ENCODE measurements around the gene IGSF9B. TPM values are rescaled to one million over a fixed set of nuclear protein-coding genes. Genes with fewer than 3 reads are reported as not detected.

Gene IGSF9B
- total and polyA plus RNA-seq, 11 donors: 14.6 to 78.5 (median 38.3) TPM

DNA sequence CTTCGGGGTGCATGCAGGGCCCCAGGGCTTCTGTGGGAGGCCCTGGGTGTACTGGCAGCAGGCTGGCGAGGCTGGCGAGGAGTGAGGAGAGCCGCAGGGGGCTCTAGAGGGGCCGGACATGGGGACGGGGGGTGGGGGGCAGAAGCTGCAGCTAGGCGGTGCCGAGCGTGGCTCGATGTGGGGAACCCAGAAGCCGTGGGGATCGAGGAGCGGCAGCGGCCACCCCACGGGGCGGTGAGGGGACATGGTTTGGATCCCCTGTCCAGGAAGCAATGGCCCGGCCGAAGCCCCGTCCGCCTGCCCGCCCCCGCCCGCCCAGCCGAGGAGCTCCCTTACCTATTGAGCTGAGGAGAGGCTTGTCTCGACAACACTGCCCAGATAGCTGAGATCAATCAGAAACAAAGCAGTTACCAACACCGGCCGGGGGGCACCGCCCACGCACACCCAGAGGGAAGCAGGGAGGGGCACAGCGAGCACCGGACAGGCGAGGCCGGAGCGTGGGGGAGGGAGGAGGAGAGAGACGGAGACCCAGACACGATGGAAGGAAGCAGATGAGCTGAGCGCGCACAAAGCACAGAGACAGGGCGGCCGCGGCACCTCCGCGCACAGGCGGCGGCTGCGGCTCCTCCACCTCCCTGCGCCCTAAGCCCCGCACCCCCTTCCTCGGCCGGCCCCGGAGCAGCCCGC lies 38.7 kb downstream of the IGSF9B start:
- intact Hi-C loops (cut with DNase I): no loop called here
- Histone ChIP-seq H3K27me3 (no peaks in the 10 kb centered on the region), H3K27ac (no peak overlapping the region), H3K36me3 (peaks cover 0 to 87% (median 55%) of the 10 kb centered on the region in 9 donors), H3K4me3 (no peak overlapping the region), H3K9me3 (no peaks in the 10 kb centered on the region), H3K4me1 (peaks cover 0 to 6% (median 0%) of the 10 kb centered on the region in 12 donors)
- WGBS, 4 donors: 59 to 80% (median 62%) methylated on average over 47 to 52 of the region's 52 CpGs
- ATAC-seq: no peak
- TF ChIP-seq POLR2A (IDR thresholded peaks at IDR 0.05): no peak
- TF ChIP-seq, protein P1, sequence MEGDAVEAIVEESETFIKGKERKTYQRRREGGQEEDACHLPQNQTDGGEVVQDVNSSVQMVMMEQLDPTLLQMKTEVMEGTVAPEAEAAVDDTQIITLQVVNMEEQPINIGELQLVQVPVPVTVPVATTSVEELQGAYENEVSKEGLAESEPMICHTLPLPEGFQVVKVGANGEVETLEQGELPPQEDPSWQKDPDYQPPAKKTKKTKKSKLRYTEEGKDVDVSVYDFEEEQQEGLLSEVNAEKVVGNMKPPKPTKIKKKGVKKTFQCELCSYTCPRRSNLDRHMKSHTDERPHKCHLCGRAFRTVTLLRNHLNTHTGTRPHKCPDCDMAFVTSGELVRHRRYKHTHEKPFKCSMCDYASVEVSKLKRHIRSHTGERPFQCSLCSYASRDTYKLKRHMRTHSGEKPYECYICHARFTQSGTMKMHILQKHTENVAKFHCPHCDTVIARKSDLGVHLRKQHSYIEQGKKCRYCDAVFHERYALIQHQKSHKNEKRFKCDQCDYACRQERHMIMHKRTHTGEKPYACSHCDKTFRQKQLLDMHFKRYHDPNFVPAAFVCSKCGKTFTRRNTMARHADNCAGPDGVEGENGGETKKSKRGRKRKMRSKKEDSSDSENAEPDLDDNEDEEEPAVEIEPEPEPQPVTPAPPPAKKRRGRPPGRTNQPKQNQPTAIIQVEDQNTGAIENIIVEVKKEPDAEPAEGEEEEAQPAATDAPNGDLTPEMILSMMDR (IDR thresholded peaks at IDR 0.05): no peak
- peak in 1 of 5 donors; percentile 55 for DNase-seq

DNA sequence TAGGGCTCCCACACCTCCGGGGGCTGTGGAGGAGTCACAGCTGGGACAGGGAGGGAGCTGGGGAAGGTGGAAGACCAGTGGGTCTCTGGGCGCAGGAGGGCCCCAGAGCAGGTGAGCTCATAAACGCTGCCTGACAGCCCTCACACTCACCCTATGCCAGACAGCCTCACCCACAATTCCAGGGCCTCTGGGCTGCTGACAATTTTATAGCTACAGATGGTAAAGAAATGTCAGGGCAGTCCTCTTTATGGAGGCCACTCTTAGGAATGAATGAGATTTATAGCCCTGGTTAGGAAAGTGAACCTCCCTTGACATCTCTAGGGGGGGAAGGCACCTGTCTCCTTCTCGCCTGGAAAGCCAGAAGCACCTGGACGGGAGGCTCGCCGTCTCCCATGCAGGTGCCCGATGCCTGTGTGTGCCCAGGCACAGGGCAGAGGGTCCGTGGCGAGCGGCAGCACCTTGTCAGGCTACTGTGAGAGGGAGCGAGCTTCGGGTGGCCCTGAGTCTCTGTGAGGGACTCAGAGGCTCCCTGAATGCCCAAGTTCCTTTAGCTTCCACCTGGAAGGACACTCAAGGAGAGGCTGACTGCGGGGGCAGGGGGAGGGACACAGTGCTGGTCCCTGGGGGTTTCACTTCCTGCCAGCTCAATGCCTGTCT lies 39.9 kb downstream of the IGSF9B start:
- H3K27ac ChIP-seq: no peak overlapping the region
- intact Hi-C loops (cut with DNase I): no loop called here

DNA sequence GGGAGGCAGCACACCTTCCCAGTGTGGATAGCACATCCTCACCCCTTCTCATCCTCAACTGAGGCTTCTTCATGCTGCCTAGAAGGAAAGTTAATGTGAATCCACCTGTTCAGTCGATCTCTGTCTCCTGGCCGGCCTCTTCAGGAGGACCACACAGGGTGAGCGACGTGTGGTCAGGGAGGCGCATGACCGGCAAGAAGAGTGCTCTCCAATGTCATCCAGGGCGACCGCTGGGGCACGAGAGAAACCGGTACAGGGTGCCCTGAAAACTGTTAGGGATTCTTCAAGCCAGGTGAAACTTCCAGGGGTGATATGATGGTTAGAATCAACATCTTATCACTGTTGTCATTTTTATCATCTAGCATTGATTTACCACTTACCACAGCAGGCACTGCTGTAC lies 43.0 kb downstream of the IGSF9B start:
- H3K27ac ChIP-seq: no peak overlapping the region
- 85 to 89% (median 88%) methylated on average over 10 of the region's 10 CpGs for WGBS, 4 donors
- H3K27me3 ChIP-seq: no peaks in the 10 kb centered on the region
- H3K9me3 ChIP-seq: no peaks in the 10 kb centered on the region
- DNase-seq: peak in 1 of 5 donors; percentile 32
- peaks cover 0 to 14% (median 0%) of the 10 kb centered on the region in 12 donors for H3K4me1 ChIP-seq
- ATAC-seq: no peak
- H3K36me3 ChIP-seq: peaks cover 0 to 80% (median 63%) of the 10 kb centered on the region in 9 donors
- intact Hi-C loops (cut with DNase I): no loop called here
- no peak overlapping the region for H3K4me3 ChIP-seq
- TF ChIP-seq, protein P1 (IDR thresholded peaks at IDR 0.05): no peak
- no peak for TF ChIP-seq POLR2A (IDR thresholded peaks at IDR 0.05)

More for the DNA sequence above, 39.9 kb downstream of the IGSF9B start:
- Histone ChIP-seq H3K9me3 (no peaks in the 10 kb centered on the region), H3K4me3 (no peak overlapping the region), H3K36me3 (peaks cover 0 to 84% (median 55%) of the 10 kb centered on the region in 9 donors), H3K4me1 (peaks cover 0 to 11% (median 0%) of the 10 kb centered on the region in 12 donors), H3K27me3 (no peaks in the 10 kb centered on the region)
- whole genome bisulfite sequencing, 4 donors: 83 to 91% (median 86%) methylated on average over 5 to 14 of the region's 14 CpGs
- DNase-seq: peak in 1 of 5 donors; percentile 47
- TF ChIP-seq POLR2A (IDR thresholded peaks at IDR 0.05): no peak
- TF ChIP-seq, protein P1 (IDR thresholded peaks at IDR 0.05): no peak
- ATAC-seq: no peak

DNA sequence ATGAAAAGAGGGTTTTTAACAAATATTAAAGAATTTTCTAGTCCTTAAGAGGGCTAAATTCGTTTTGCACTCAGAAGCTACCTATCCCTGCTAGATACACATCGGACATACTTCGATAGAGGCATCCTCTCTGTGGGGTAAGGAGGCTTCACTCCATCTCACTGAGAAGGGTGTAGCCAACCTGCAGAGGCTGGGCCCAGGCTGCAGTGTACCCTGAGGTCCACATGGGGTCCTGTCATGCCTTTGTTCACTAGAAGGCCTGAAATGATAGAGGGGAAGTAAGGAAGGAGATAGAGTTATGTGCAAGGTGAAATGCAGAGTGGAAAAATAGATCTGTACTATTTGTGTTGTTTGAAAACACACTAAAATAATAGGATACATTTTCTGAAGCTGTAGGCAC lies 45.6 kb downstream of the IGSF9B start:
- peaks cover 0 to 94% (median 79%) of the 10 kb centered on the region in 9 donors for H3K36me3 ChIP-seq
- intact Hi-C loops (cut with DNase I): no loop called here
- peaks cover 0 to 9% (median 0%) of the 10 kb centered on the region in 12 donors for H3K4me1 ChIP-seq
- no peaks in the 10 kb centered on the region for H3K9me3 ChIP-seq
- WGBS, 4 donors: 82 to 90% (median 86%) methylated on average over 3 of the region's 3 CpGs
- peak in 2 of 5 donors; percentile 5 to 7 for DNase-seq
- no peaks in the 10 kb centered on the region for H3K27me3 ChIP-seq
- no peak for ATAC-seq
- no peak overlapping the region for H3K27ac ChIP-seq
- TF ChIP-seq, protein P1 (IDR thresholded peaks at IDR 0.05): peak in 1 of 12 donors; percentile 6
- no peak for TF ChIP-seq POLR2A (IDR thresholded peaks at IDR 0.05)
- no peak overlapping the region for H3K4me3 ChIP-seq

Data from heart left ventricle (tissue), 16 donors.